PC-3 (cell line): ENCODE data around the gene RNF217. TPM values are rescaled to one million over a fixed set of nuclear protein-coding genes. Genes with fewer than 3 reads are reported as not detected.

Experiments
- ATAC-seq: fragments of 200-7000 bp; cut with Tn5 transposase; 2 replicates; pipeline ENCODE4 v1.9.1; 2020; ENCODE audit warnings: mild to moderate bottlenecking, moderate library complexity
- BruUV-seq: library from RNA; stranded (reverse); fragments of 400-500 nt; replicated peaks from 2 replicates; lab custom pipeline; 2021; lab: Mats Ljungman, UMichigan
- CTCF ChIA-PET: fragments of 300-600 bp; sonication (Branson Sonifier 250); formaldehyde crosslinking; loops from one replicate; lab custom pipeline; 2022; ENCODE audit warnings: antibody characterized with exemption; lab: Charles Lee
- POLR2A ChIA-PET: fragments of 300-600 bp; sonication (Branson Sonifier 250); formaldehyde crosslinking; loops from one replicate; lab custom pipeline; 2022; ENCODE audit warnings: antibody characterized with exemption; ENCODE audit not compliant: unreplicated experiment; lab: Charles Lee
- DNase-seq: peaks from one replicate; pipeline ENCODE4 v3.0.0-alpha.2; 2015
- H2AFZ ChIP-seq: fragments of 300-600 bp; sonication (generic); 2 replicates; pipeline ENCODE4 v1.6.0; 2016; ENCODE audit warnings: antibody characterized with exemption, low read length
- H3F3A ChIP-seq: fragments of 300-600 bp; sonication (generic); one replicate; pipeline ENCODE4 v1.6.0; 2017; ENCODE audit warnings: antibody characterized with exemption, low read length, control low read depth, mild to moderate bottlenecking; ENCODE audit not compliant: unreplicated experiment
- H3K27ac ChIP-seq: fragments of 300-600 bp; sonication (generic); 2 replicates; pipeline ENCODE4 v1.5.1; 2016; ENCODE audit warnings: mild to moderate bottlenecking, low read length
- H3K27me3 ChIP-seq: fragments of 300-600 bp; sonication (generic); 2 replicates; pipeline ENCODE4 v1.6.1; 2016; ENCODE audit warnings: low read length, mixed read lengths
- H3K36me3 ChIP-seq: fragments of 300-600 bp; sonication (generic); 2 replicates; pipeline ENCODE4 v1.6.1; 2016; ENCODE audit warnings: low read depth, mixed run types, low read length, mixed read lengths
- H3K4me1 ChIP-seq: fragments of 300-600 bp; sonication (generic); 2 replicates; pipeline ENCODE4 v1.5.1; 2016; ENCODE audit warnings: low read length; ENCODE audit not compliant: insufficient read depth
- H3K4me2 ChIP-seq: fragments of 300-600 bp; sonication (generic); 2 replicates; pipeline ENCODE4 v1.6.0; 2016; ENCODE audit warnings: low read length
- H3K4me3 ChIP-seq: fragments of 300-600 bp; sonication (generic); 2 replicates; pipeline ENCODE4 v1.5.1; 2016; ENCODE audit warnings: mild to moderate bottlenecking, low read length, mixed read lengths
- H3K79me2 ChIP-seq: fragments of 300-600 bp; sonication (generic); 2 replicates; pipeline ENCODE4 v1.6.1; 2017; ENCODE audit warnings: low read length, mixed read lengths
- H3K9ac ChIP-seq: fragments of 300-600 bp; sonication (generic); 2 replicates; pipeline ENCODE4 v1.6.0; 2016; ENCODE audit warnings: mild to moderate bottlenecking, low read length
- H3K9me2 ChIP-seq: fragments of 300-600 bp; sonication (generic); replicated peaks from 2 replicates; pipeline ENCODE4 v1.6.1; 2016; ENCODE audit warnings: mixed run types, low read length, mixed read lengths
- H3K9me3 ChIP-seq: fragments of 300-600 bp; sonication (generic); 2 replicates; pipeline ENCODE4 v1.6.1; 2016; ENCODE audit warnings: low read length, mixed read lengths
- H4K20me1 ChIP-seq: fragments of 300-600 bp; sonication (generic); 2 replicates; pipeline ENCODE4 v1.6.1; 2016; ENCODE audit warnings: low read length, mixed read lengths
- CTCF ChIP-seq: fragments of 300-600 bp; sonication (generic); conservative IDR thresholded peaks from 2 replicates; pipeline ENCODE4 v1.5.1; 2017; ENCODE audit warnings: antibody characterized with exemption, low read depth, mild to moderate bottlenecking, low read length
- EZH2 ChIP-seq: fragments of 300-600 bp; sonication (generic); IDR thresholded peaks from one replicate; pipeline ENCODE4 v1.6.1; 2017; ENCODE audit warnings: antibody characterized with exemption, mild to moderate bottlenecking, low read length; ENCODE audit not compliant: unreplicated experiment
- EZH2phosphoT487 ChIP-seq: fragments of 300-600 bp; sonication (generic); IDR thresholded peaks from 2 replicates; pipeline ENCODE4 v1.6.1; 2018; ENCODE audit warnings: mild to moderate bottlenecking, antibody characterized with exemption, low read length, borderline replicate concordance
- intact Hi-C: fragments of 100-400 bp; cut with micrococcal nuclease; formaldehyde crosslinking; loops from 2 replicates; pipeline ENCODE4 v1.9.0; 2023
- total RNA-seq: library from RNA; depleted of rRNA; stranded (reverse); fragments of >200 nt; gene quantifications from 2 replicates; pipeline ENCODE4 v1.2.3, GENCODE V29; 2014

Gene RNF217
- total RNA-seq, 1 experiment from 2014 or later: 7.7 TPM

- intact Hi-C loops: no loop called here
- no peaks in the 10 kb centered on the region for H3K9me2 ChIP-seq
- no peak overlapping the region for H3K4me2 ChIP-seq
- H3K27me3 ChIP-seq: no peaks in the 10 kb centered on the region
- no peak overlapping the region for H3K9ac ChIP-seq
- no TSS peak for BruUV-seq
- H3F3A ChIP-seq: no peaks in the 10 kb centered on the region
- H4K20me1 ChIP-seq: no peaks in the 10 kb centered on the region
- no peak overlapping the region for H2AFZ ChIP-seq
- DNase-seq (no peak), ATAC-seq (no peak)
- H3K9me3 ChIP-seq: no peaks in the 10 kb centered on the region
- no peak overlapping the region for H3K27ac ChIP-seq
- TF ChIP-seq EZH2phosphoT487 (no peak), EZH2 (no peak), CTCF (no peak)
- no peak overlapping the region for H3K4me3 ChIP-seq
- no peaks in the 10 kb centered on the region for H3K79me2 ChIP-seq
- H3K36me3 ChIP-seq: no peaks in the 10 kb centered on the region
- CTCF ChIA-PET: no interaction called here
- POLR2A ChIA-PET: no interaction called here
- peaks cover 13% of the 10 kb centered on the region; the same call in 1 of the 2 replicates for H3K4me1 ChIP-seq
These were observed 42.0 kb downstream of the RNF217 start for GRCh38 chr6:125004198-125004597.

- intact Hi-C loops: no loop called here
- Histone ChIP-seq H3K9ac (no peak overlapping the region), H3K4me2 (no peak overlapping the region), H3F3A (no peaks in the 10 kb centered on the region), H3K27me3 (no peaks in the 10 kb centered on the region), H2AFZ (no peak overlapping the region), H3K4me3 (no peak overlapping the region), H3K79me2 (no peaks in the 10 kb centered on the region), H3K4me1 (0 out of 2 replicates have a peak, but pooled peaks cover 10% of the 10 kb centered on the region), H4K20me1 (no peaks in the 10 kb centered on the region), H3K9me2 (no peaks in the 10 kb centered on the region), H3K9me3 (no peaks in the 10 kb centered on the region), H3K27ac (no peak overlapping the region), H3K36me3 (no peaks in the 10 kb centered on the region)
- ChIA-PET POLR2A (no interaction called here), CTCF (interaction anchor here (0.6 kb wide), 1 partner anchor 42 kb away, joined by 3 read pairs; no protein-coding TSS in a partner anchor)
- peak; percentile 27 for DNase-seq
- no peak for ATAC-seq
- no TSS peak for BruUV-seq
- TF ChIP-seq EZH2 (no peak), CTCF (no peak), EZH2phosphoT487 (no peak)
These were observed 42.8 kb downstream of the RNF217 start for GRCh38 chr6:125004797-125005595.

- BruUV-seq: no TSS peak
- Histone ChIP-seq H3K27me3 (no peaks in the 10 kb centered on the region), H3K9ac (no peak overlapping the region), H3K27ac (no peak overlapping the region), H3K9me2 (no peaks in the 10 kb centered on the region), H3K4me1 (peaks cover 14% of the 10 kb centered on the region; the same call in 1 of the 2 replicates), H3F3A (no peaks in the 10 kb centered on the region), H3K79me2 (no peaks in the 10 kb centered on the region), H2AFZ (no peak overlapping the region), H3K4me3 (no peak overlapping the region), H4K20me1 (no peaks in the 10 kb centered on the region), H3K9me3 (no peaks in the 10 kb centered on the region), H3K36me3 (no peaks in the 10 kb centered on the region), H3K4me2 (no peak overlapping the region)
- no peak for DNase-seq
- ChIA-PET POLR2A (no interaction called here), CTCF (no interaction called here)
- no peak for ATAC-seq
- intact Hi-C loops: no loop called here
- TF ChIP-seq EZH2phosphoT487 (no peak), EZH2 (no peak), CTCF (no peak)
These were observed 46.0 kb downstream of the RNF217 start for GRCh38 chr6:125008261-125008703.
